DMS153 treated with DMSO at 0.1 percent for 48 hours (cell line): ENCODE results near the gene USP3.

Source experiments
- DNase-seq: peaks from one replicate; lab custom pipeline; 2025; ENCODE audit not compliant: unreplicated experiment; lab: John Stamatoyannopoulos, UW

The USP3 gene

DNA sequence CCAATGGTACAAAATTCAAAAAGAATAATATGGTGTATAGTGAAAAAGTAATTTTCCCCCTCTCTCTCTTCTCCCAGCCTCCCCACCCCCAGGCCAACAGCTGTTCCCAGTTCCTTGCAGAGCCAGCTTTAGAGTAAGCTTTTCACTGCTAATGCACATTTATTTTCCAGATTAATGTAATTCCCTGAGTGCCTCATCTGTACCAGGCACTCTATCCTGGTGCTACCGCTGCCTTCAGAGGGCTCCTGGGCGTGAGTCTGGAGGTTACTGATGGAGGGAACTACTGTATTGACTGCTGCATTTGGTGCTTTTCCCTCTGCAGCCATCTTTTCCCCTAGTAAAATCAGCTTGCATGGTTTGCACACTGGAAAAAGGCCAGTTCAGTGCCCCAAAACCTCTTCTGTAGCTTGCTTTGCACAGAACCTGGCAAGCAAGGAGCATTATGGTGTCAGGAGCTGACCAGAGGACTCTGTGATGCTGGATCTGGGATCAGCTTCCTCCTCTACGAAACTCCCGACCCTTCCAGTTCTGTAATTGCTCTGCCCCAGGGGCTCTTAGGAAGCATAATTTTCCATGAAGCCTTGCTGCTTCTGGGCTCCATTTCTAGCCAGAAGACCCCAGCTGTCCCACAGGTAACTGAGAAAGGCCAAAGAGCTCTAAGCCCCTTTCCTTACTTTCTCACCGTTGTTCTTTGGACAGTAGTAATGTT, 8.5 kb upstream of the USP3 start:
- DNase-seq: no peak

DNA sequence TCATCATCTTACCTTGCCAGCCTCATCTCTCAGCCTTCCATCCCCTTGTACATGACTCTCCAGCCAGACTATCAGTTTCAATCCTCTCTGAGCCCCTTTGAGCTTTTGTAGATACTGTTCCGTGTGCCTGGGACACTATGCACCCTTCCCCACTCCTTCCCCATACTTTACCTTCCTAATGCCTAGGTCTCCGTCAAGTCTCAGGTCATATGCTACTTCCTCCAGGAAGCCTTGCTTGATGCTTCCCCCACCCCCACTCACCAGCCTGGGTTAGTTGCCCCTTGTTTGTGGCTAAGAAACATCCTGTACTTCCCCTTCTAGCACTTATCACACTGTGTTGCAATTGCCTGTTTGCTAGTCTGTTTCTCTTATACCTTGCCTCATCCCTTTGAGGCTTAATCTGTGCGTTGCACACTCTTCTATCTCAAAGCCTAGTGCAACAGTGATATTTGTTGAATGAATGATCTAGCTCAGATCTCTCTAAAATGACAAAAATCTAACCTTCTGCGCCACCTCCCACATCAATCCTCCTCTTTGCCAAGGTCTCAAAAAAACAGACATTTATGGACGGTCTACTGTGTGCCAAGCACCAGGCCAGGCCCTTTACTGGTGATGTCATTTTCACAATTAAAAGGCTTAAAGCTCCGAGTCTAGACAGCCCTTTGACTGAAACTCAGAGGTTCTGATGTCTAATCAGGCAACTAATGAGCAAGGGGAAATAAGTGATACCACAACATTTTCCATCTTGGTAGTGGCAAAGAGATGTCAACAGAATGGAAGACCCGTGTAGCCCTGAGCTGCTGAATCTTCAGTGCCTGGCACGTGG, 6.5 kb upstream of the USP3 start:
- DNase-seq: no peak

DNA sequence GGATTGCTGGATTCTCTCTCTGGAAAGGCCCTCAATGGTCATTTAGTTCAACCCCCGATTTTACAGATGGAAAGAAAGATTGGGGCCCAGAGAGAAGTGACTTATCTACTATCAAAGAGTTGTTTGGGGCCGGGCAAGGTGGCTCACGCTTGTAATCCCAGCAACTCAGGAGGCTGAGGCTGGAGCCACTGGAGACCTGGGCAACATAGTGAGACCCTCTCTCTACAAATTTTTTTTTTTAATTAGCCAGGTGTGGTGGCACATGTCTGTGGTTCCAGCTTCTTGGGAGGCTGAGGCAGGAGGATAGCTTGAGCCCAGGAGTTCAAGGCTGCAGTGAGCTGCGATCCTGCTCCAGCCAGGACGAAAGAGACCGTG, 5.2 kb upstream of the USP3 start:
- no peak for DNase-seq

DNA sequence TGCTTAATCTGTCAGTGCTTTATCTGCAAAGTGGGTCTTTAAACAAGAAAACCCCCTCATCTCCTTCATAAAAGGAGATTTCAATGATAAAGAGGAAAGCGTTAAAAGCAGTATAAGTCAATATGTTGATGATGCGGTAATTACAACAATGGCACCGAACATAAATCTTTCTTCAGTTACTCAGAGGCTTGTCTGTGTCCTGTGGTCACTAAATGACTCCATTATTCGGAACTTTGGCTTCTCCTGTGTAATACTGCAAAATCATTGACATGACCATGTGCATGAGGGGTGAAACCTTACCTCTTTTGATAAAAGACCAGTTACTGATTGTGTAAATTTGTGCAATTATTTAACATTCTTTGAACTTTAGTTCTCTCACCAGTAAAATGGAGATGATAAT, 4.8 kb upstream of the USP3 start:
- DNase-seq: no peak

DNA sequence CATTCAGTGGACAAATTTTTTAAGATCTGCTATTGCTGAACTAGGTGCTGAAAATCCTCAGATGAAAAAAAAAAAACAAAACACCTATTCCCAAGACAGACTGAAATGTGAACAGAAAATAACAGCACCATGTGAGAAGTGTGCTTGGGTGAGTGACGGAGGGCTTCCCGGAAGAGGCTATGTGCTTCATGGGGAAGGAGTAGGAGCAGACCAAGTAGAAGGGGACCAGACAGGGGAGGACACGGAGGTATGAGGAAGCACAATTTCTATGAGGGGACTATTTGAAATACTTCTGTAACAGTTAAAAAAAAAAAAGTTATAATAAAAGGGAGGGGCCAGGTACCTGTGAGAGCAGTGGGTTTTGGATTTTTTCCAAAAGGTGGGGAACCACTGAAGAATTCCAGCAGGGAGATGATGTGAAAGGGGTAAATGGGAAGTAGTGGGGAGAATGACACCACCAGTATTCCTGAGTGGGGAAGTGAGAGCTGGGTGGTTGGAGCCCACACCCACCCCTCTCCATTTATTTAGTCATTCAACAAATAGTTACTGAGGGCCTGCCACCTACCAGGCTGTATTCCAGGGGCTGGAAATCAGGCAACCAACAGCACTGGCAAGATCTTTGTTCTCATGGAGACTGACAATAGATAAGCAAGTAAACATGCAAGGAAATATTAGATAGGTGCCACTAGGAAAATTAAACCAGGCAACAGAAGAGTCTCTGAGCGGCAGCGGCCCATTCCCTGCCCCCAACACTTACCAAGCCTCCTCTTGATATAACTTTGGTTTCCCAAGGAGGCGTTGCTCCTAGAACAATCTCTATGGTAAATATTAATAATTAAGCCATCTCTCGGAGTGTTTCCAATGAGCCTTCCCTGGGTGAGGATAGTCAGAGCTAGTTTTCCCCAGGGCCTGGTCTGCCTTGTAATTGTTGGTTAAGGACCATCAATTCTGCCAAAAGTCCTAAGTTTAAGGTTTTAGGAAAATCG, 3.8 kb upstream of the USP3 start:
- DNase-seq: no peak

DNA sequence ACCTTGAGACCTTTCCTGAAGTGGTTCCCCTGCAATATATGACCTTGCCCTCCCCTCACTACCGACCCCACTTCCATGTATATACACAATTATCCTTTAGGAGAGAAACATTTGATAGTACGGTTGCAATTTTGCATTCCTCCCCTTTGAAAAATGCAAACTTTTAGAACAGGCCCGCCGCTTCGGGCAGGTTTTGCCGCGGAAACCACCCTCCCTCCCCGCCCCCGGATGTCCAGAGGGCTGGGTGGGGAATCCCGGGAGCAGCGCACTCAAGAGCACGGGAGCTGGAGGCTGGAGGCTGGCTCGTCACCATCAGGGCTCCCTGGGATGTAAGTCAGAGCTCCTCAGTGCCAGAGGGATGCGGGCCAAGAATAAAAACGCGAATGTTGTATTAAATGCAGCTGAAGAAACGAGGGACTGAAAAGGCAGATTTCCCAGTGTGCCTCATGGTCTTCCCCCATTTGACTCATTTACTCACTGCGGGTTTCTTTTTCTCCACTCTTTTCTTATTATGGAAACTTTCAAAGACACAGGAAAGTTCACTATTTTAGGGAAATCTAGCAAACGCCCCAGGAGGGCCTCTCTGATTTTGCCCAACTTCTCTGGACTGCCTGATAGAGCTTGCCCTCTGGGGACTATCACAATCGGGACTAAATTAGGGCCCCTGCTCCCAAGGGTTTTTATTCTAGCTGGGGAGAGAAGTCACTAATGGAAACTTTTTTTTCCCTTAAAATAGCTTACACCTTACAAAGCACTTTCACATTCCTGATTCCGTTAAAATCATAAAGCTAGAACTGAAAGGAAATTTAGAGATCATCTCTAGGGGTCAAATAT, 2.9 kb upstream of the USP3 start:
- DNase-seq: no peak

DNA sequence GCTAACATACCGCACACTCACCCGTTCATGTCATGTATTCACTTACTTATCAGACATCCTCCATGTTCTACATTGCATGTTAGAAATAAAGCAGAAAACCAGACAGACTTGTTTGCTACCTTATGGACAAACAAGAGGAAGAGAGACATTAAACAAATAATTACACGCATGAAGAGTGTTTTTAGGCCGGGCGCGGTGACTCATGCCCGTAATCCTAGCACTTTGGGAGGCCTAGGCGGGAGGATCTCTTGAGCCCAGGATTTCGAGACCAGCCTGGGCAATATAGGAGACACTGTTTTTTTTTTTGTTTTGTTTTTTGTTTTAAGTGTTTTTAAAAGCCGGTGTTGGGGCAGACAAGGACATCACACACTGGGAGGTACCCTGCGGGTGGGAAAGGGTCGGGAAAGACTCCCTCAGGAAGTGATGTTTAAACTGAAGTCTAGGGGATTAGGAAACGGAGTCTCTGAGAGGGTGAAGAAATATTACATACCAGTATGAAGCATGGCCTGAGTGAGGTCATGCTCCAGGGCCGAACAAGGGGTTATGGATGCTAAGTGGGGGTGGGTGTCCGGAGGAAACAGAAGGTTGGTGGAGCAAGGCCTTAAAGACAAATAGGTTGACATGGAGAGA, 2.1 kb upstream of the USP3 start:
- no peak for DNase-seq

DNA sequence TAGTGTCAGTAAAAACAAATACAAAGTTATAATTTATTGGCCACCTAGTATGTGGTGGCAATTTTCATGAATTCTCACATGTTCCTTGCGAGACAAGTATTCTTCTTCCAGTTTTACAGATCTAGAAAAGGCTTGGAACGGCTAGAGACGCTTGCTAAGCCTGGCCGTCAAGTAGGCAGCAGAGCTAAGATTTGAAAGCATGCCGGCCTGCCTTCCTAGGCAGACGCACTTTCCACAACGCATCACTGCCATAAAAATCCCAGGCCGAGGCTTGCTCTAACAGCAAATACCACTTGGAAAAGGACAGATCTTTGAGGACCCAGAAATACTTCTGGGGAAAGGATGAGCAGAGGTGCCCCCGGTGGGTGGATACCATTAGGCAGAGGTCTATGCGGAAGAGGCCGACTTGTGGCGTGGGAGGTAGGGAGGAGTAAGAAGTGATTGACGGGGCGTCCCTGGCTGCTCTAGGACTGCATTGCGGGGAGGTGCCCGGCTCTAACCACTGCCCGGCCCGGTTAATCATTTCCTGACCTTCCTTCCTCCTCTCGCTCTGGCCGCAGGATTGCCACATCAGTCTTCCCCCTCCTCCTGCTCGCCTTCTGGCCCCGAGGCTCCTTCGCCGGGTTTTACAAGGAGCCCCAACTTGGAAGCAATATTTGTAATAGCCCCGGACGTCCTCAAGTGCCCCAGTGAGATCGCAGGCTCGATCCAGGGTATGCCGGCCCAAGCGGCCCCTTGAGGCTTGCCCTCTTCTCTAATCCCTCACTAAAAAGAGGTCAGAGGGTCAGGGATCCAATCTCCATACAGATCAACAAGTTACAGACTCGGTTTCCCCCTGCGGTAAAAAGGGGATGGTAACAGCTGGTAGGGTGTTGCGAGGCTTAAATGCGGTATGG, 1.3 kb upstream of the USP3 start:
- no peak for DNase-seq

DNA sequence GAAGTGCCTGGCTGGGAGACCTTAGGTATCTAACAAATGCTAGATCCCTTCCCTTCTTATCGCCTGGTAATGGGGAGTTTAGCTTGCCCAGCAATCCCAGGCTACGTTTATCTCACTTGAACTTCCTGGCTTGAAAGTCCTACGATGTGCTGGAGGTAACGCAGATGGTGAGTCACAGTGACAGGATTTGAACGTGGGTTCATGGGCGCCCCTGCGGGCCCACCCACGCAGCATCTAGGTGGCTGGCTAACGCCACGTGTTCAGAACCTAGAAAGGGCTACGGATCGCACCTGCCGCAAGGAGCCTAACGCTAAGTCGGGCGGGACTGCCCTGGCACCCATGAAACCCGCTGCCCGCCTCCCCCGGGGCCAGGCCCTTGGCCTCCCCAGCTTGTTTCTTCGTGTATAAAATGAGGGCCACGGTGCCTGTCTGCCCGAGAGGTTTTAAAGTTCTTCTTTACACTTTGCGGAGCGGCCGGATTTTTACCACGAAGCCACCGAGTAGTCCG, 600 bp upstream of the USP3 start:
- no peak for DNase-seq

DNA sequence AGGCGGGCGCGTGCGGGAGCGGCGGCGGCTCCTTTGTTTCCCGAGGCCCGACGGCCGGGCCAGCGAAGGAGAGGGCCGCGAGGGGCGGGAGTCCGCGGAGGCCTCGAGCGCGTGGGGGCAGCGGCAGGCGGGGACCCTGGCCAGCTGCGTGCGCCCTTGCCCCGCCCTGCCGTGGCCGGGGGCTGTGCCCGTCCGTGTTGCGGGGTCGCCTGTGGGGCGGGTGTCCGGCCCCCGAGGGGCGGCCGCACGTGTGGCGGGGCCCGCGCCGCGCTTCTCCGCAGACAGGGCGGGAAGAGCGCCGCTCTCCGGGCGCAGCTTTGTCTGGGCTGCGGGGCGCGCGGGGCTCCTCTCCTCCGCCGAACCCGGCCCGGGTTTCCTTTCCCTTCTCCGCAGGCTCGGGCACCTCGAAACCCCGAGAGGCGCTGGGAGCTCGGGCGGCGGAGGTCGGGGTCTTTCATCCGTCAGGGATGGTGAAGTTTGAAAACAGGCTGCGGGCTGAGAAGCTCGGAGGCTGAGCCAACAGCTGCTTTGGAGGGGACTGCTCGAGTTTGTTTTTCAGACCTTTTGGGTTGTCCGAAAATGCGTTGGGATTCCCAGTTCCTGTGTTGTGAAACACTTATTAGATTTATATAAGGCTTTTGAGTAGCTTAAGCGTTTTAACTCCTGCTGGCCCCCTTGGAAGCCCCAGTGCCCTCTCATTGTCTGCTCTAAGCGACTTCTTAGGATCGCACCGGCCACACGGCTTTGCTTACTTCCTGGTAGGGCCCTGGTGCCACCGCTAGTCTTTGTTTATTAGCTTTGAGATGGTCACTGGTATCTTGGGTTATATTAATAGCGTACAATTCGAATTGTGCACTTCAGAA, 817 bp downstream of the USP3 start:
- DNase-seq: no peak

DNA sequence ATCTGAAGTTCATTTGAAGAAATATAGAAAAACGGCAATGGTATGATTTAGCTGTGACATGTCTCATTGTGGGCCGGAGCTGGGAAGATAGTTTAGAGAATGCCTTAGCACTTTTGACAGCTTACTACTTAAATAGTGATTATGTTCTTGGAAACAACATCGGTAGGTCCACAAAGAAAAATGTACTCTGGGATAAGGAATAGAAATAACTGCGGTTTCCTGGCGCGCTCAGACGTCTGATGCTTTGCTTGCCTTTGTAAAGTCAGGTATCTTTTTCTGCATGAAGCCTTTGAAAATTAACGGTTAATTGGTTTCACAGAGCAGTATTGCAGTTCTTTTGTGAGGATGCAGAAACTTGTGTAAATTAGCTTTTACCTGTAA, 1.4 kb downstream of the USP3 start:
- DNase-seq: no peak

DNA sequence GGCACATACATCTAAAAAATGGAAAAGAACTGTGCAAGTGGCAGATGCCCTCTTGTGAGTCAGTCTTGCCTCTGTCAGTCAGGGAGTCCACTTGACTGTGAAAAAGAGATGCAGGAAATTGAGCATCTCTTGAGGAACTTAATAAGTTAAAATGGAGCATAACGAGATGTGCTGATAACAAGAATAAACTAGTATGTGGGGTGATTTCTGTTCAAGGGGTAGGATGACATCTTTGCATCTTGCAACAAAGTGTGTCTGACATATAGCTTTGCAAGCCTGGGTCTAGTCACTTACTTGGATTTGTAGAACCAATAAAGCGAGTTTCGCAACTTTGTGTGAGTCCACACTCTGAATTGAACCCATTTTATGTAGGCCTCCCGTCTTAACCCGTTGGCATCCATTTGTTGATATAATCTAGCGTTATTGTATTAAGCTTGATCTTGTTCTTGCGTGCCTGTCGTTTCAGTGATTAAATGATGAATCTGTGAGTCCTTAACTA, 2.2 kb downstream of the USP3 start:
- DNase-seq: no peak

DNA sequence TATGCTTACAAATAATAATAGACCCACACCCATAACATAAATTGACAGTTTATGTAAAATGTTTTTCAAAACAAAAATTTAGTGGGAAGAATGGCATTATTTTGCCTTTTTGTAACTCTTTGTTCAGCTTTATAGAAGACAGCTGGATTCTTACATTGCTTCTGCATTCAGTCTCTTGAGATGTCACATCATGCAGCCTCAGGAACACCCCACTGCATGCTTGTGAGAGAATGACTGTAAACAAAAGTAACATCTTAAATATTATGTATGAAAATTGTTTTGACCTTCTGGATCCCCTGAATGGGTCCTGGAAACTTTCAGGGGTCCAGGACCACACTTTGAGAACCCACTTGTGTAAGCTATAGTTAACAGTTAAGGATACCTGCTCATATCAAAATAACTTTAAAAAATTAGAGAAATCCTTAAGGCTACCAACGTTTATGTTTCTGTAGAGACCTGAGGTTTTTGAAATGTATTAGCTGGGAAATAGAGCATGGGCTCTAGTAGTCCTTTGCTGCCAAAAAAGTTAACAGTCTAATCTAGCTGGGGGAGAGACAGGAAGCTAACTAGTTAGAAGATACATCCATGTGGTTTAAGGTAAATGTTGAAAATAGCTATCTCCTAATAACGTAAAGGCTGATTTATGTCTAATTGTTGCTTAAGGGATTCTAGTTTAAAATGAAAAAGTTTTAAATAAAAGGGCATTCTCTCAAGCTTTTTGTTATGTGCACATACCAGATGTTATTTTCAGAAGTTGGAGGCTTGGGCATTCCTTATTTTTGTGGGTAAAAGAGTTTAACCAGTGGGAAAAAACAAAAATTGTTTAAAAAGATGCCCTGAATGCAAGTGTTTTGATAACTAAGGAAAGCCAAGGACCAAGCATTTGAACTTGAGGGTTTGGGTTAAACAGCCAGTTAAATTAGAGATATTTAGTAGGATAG, 3.8 kb downstream of the USP3 start:
- no peak for DNase-seq

DNA sequence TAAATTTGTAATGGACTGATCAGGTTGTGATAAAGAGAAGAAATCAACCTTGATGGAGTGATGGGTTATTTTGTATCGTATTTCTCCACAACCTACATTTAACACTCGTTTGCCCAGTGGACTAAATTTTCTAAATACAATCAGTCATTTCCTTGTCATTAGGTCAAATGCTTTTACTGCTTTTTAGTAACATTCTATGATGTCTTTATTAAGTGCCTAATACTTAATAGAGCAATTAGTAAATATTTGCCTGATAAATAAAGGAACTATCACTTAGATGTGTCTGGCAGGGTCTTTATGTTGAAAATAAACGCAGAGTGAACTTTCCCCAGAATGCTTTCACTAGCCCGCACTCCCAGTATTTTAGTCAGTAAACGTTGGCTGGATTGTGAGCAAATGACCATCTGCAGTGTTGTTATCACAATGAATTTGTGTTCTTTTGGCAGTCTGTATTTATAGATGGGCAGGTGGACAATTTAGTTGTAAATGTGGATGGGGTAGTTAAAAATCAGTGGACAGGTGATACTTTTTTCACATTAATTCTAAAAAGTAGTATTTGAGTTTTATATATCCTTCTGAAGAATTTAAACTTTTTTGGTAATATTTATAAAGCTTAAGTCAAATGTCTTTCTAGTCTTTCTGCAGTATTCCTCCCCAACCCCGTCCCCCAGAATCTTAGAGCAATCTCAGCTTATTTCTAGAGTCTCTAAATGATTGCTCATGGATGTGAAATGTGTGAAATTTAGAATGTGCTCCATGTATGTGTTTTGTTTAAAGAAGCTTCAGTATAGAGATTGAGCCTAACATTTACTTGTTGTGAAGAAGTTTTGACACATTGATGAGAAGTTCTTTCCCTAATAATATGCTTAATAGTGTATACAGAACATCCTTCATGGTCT, 4.9 kb downstream of the USP3 start:
- no peak for DNase-seq
